GM12878 (cell line): Measurements from ENCODE around the gene SIPA1. TPM values are rescaled to one million over a fixed set of nuclear protein-coding genes. Genes with fewer than 3 reads are reported as not detected.

Experiments used
- CHD1 ChIP-seq: IDR thresholded peaks from 2 replicates; pipeline ENCODE4 v1.6.1; 2012; ENCODE audit warnings: low read depth, low read length, improper control_type of control experiment
- CHD2 ChIP-seq: IDR thresholded peaks from 2 replicates; pipeline ENCODE4 v1.6.1; 2011; ENCODE audit warnings: low read depth, low read length, improper control_type of control experiment, borderline replicate concordance
- E2F8 ChIP-seq: fragments of 450-650 bp; IDR thresholded peaks from 2 replicates; pipeline ENCODE4 v1.6.1; 2018; ENCODE audit warnings: mild to moderate bottlenecking, low read depth, moderate library complexity; ENCODE audit not compliant: partially characterized antibody
- ETV6 ChIP-seq, 2 experiments: fragments of 450-650 bp in 1 of 2; IDR thresholded peaks in 1 of 2; conservative IDR thresholded peaks in 1 of 2; 2 replicates each; pipeline ENCODE4 v1.6.1; 2014; ENCODE audit warnings: antibody characterized with exemption in 1 of 2, borderline replicate concordance in 1 of 2, low read depth in 1 of 2, mild to moderate bottlenecking in 1 of 2, moderate library complexity in 1 of 2
- HDGF ChIP-seq: fragments of 450-650 bp; IDR thresholded peaks from 2 replicates; pipeline ENCODE4 v1.6.1; 2016; ENCODE audit warnings: antibody characterized with exemption
- LARP7 ChIP-seq: fragments of 450-650 bp; IDR thresholded peaks from 2 replicates; pipeline ENCODE4 v1.6.1; 2017; ENCODE audit warnings: mild to moderate bottlenecking
- RFX5 ChIP-seq: IDR thresholded peaks from 2 replicates; pipeline ENCODE4 v1.6.1; 2011; ENCODE audit warnings: low read depth, low read length, improper control_type of control experiment
- RUNX3 ChIP-seq: IDR thresholded peaks from 2 replicates; pipeline ENCODE4 v1.6.1; 2012; ENCODE audit warnings: low read length, inconsistent platforms
- SMAD1 ChIP-seq: fragments of 450-650 bp; IDR thresholded peaks from 2 replicates; pipeline ENCODE4 v1.6.1; 2018; ENCODE audit warnings: mild to moderate bottlenecking, low read depth; ENCODE audit not compliant: partially characterized antibody
- SPI1 ChIP-seq: IDR thresholded peaks from 2 replicates; pipeline ENCODE4 v1.6.1; 2011; ENCODE audit warnings: low read depth, mild to moderate bottlenecking, low read length, moderate library complexity, borderline replicate concordance; ENCODE audit not compliant: insufficient read depth
- SUZ12 ChIP-seq: fragments of 200-600 bp; sonication (generic); IDR thresholded peaks from one replicate; pipeline ENCODE4 v1.6.1; 2018; ENCODE audit warnings: antibody characterized with exemption, mild to moderate bottlenecking; ENCODE audit not compliant: unreplicated experiment
- polyA plus RNA-seq, 11 experiments: library from polyadenylated mRNA; depleted of rRNA in 4 of 11; unstranded in 6 of 11; stranded (reverse) in 5 of 11; fragments of >200 nt; fragmentation: Nextera tagmentation in 4 of 11; fragmentation: Illumina TruSeq in 1 of 11; extraction: Ambion mirVana in 4 of 11; extraction: Trizol in 1 of 11; gene quantifications; 1 replicate in 1 of 11; 2 replicates in 10 of 11; pipeline versions ENCODE4 v1.2.1 to v1.2.3, GENCODE V29; 2011 to 2016; ENCODE audit warnings: inconsistent platforms in 2 of 11, missing spikeins in 2 of 11, low read depth in 1 of 11
- total RNA-seq, 4 experiments: library from RNA; depleted of rRNA in 3 of 4; stranded (reverse); fragments of >200 nt in 3 of 4; fragmentation: Illumina TruSeq in 1 of 4; extraction: Trizol in 1 of 4; gene quantifications; 2 replicates each; pipeline versions ENCODE4 v1.2.1 to v1.2.3, GENCODE V29; 2013 to 2021
- TF ChIP-seq, protein P1 (sequence below): fragments of 450-650 bp; IDR thresholded peaks from 2 replicates; pipeline ENCODE4 v1.6.1; 2016; ENCODE audit warnings: mild to moderate bottlenecking
- TF ChIP-seq, protein P2 (sequence below): fragments of 450-650 bp; IDR thresholded peaks from 2 replicates; pipeline ENCODE4 v1.6.1; 2018; ENCODE audit warnings: borderline replicate concordance, mild to moderate bottlenecking; ENCODE audit not compliant: partially characterized antibody
- TF ChIP-seq, protein P3 (sequence below): fragments of 450-650 bp; IDR thresholded peaks from 2 replicates; pipeline ENCODE4 v1.6.1; 2014; ENCODE audit warnings: mild to moderate bottlenecking
- TF ChIP-seq, protein P4 (sequence below): fragments of 450-650 bp; IDR thresholded peaks from 2 replicates; pipeline ENCODE4 v1.6.1; 2017; ENCODE audit warnings: borderline replicate concordance
- TF ChIP-seq, protein P5 (sequence below): fragments of 450-650 bp; IDR thresholded peaks from 2 replicates; pipeline ENCODE4 v1.6.1; 2017; ENCODE audit warnings: mild to moderate bottlenecking

SIPA1 gene
- total and polyA plus RNA-seq, 10 of the 15 experiments (the other 5 are each of a cell fraction or from before 2014, with no cell fraction given): 1.0 to 139 (median 33.4) TPM

- TF ChIP-seq, protein P1, sequence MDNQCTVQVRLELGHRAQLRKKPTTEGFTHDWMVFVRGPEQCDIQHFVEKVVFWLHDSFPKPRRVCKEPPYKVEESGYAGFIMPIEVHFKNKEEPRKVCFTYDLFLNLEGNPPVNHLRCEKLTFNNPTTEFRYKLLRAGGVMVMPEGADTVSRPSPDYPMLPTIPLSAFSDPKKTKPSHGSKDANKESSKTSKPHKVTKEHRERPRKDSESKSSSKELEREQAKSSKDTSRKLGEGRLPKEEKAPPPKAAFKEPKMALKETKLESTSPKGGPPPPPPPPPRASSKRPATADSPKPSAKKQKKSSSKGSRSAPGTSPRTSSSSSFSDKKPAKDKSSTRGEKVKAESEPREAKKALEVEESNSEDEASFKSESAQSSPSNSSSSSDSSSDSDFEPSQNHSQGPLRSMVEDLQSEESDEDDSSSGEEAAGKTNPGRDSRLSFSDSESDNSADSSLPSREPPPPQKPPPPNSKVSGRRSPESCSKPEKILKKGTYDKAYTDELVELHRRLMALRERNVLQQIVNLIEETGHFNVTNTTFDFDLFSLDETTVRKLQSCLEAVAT: peak; percentile 89
- TF ChIP-seq ETV6 (conservative IDR thresholded peaks at IDR 0.05 in 1 of 2, IDR thresholded peaks at IDR 0.05 in 1 of 2; ENCODE audit: borderline replicate concordance in 1 of 2, low read depth in 1 of 2): 0 out of 4 replicates have a peak, but pooled peaks of 1 of the 2 experiments have one; percentile 19
- peak; percentile 23; the same call in 1 of the 2 replicates for TF ChIP-seq CHD1
- no peak for TF ChIP-seq SPI1
- TF ChIP-seq, protein P2, sequence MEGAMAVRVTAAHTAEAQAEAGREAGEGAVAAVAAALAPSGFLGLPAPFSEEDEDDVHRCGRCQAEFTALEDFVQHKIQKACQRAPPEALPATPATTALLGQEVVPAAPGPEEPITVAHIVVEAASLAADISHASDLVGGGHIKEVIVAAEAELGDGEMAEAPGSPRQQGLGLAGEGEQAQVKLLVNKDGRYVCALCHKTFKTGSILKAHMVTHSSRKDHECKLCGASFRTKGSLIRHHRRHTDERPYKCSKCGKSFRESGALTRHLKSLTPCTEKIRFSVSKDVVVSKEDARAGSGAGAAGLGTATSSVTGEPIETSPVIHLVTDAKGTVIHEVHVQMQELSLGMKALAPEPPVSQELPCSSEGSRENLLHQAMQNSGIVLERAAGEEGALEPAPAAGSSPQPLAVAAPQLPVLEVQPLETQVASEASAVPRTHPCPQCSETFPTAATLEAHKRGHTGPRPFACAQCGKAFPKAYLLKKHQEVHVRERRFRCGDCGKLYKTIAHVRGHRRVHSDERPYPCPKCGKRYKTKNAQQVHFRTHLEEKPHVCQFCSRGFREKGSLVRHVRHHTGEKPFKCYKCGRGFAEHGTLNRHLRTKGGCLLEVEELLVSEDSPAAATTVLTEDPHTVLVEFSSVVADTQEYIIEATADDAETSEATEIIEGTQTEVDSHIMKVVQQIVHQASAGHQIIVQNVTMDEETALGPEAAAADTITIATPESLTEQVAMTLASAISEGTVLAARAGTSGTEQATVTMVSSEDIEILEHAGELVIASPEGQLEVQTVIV: no peak
- peak; percentile 76; the same call in 1 of the 2 replicates for TF ChIP-seq LARP7
- TF ChIP-seq, protein P3, sequence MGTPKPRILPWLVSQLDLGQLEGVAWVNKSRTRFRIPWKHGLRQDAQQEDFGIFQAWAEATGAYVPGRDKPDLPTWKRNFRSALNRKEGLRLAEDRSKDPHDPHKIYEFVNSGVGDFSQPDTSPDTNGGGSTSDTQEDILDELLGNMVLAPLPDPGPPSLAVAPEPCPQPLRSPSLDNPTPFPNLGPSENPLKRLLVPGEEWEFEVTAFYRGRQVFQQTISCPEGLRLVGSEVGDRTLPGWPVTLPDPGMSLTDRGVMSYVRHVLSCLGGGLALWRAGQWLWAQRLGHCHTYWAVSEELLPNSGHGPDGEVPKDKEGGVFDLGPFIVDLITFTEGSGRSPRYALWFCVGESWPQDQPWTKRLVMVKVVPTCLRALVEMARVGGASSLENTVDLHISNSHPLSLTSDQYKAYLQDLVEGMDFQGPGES: peak; percentile 83
- 0 out of 2 replicates have a peak, but pooled peaks have one; percentile 75 for TF ChIP-seq HDGF
- peak; percentile 79 for TF ChIP-seq RUNX3
- TF ChIP-seq SMAD1: peak; percentile 90
- TF ChIP-seq, protein P4, sequence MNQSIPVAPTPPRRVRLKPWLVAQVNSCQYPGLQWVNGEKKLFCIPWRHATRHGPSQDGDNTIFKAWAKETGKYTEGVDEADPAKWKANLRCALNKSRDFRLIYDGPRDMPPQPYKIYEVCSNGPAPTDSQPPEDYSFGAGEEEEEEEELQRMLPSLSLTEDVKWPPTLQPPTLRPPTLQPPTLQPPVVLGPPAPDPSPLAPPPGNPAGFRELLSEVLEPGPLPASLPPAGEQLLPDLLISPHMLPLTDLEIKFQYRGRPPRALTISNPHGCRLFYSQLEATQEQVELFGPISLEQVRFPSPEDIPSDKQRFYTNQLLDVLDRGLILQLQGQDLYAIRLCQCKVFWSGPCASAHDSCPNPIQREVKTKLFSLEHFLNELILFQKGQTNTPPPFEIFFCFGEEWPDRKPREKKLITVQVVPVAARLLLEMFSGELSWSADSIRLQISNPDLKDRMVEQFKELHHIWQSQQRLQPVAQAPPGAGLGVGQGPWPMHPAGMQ: peak; percentile 69; the same call in 1 of the 2 replicates
- TF ChIP-seq CHD2: peak; percentile 47
- 0 out of 2 replicates have a peak, but pooled peaks have one; percentile 12 for TF ChIP-seq RFX5
- TF ChIP-seq E2F8: no peak
- TF ChIP-seq SUZ12: no peak
- TF ChIP-seq, protein P5, sequence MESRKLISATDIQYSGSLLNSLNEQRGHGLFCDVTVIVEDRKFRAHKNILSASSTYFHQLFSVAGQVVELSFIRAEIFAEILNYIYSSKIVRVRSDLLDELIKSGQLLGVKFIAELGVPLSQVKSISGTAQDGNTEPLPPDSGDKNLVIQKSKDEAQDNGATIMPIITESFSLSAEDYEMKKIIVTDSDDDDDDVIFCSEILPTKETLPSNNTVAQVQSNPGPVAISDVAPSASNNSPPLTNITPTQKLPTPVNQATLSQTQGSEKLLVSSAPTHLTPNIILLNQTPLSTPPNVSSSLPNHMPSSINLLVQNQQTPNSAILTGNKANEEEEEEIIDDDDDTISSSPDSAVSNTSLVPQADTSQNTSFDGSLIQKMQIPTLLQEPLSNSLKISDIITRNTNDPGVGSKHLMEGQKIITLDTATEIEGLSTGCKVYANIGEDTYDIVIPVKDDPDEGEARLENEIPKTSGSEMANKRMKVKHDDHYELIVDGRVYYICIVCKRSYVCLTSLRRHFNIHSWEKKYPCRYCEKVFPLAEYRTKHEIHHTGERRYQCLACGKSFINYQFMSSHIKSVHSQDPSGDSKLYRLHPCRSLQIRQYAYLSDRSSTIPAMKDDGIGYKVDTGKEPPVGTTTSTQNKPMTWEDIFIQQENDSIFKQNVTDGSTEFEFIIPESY: no peak
Observed at GRCh38 chr11:65662799-65663638, 25.1 kb downstream of the SIPA1 start, which contains the start of gene RELA (continued).
